Stimulated activated CD4-positive, alpha-beta T cell treated with anti-CD3 and anti-CD28 coated beads, Interleukin-1b, Interleukin-23, amount 100 ng/mL, for 1 hour (primary cell): ENCODE results near the gene DOLK.
"Not testable (repeated sequence)": the region's sequence is repeated elsewhere in the genome, so short reads cannot be mapped to it uniquely, and the experiment has no call there.

Experiments
- DNase-seq, 2 donors: peaks; one replicate each; pipeline ENCODE4 v3.0.0-alpha.2; 2020; ENCODE audit warnings: low read depth in 2 of 2

The DOLK gene

GRCh38 chr9:128947527-128948301 is at the start of gene DOLK, which contains the start of gene NUP188:
TSS of gene DOLK (minus strand) at chr9:128947603. CDS start at chr9:128947303, 300 bp downstream.
TSS of gene NUP188 (plus strand) at chr9:128947699. CDS start at chr9:128947720, 21 bp downstream.
- peak; percentile 96 to 100 for DNase-seq

- DNase-seq = no peak
Measured at GRCh38 chr9:128995791-128996190, 48.4 kb upstream of the DOLK start.

GRCh38 chr9:128992995-128993394 is 45.6 kb upstream of the DOLK start:
- DNase-seq = no peak

- no peak for DNase-seq
Measured at GRCh38 chr9:128987805-128988204, 40.4 kb upstream of the DOLK start.

- no peak for DNase-seq
Measured at GRCh38 chr9:128986671-128987070, 39.3 kb upstream of the DOLK start.

GRCh38 chr9:128983536-128983935 is 36.1 kb upstream of the DOLK start:
- no peak for DNase-seq

GRCh38 chr9:128979111-128979510 is 31.7 kb upstream of the DOLK start:
- no peak for DNase-seq

GRCh38 chr9:128972956-128973355 is 25.6 kb upstream of the DOLK start:
- DNase-seq = no peak

- DNase-seq = no peak
Measured at GRCh38 chr9:128969491-128969890, 22.1 kb upstream of the DOLK start.

GRCh38 chr9:128961403-128961802 is 14.0 kb upstream of the DOLK start:
- not testable (repeated sequence) for DNase-seq

- no peak for DNase-seq
Measured at GRCh38 chr9:128947277-128947526, 201 bp downstream of the DOLK start.

- DNase-seq = no peak
Measured at GRCh38 chr9:128946571-128947276, 679 bp downstream of the DOLK start.

- DNase-seq = no peak
Measured at GRCh38 chr9:128945798-128946501, 1.5 kb downstream of the DOLK start.

GRCh38 chr9:128944966-128945365 is 2.4 kb downstream of the DOLK start:
- DNase-seq = not testable (repeated sequence)

- no peak for DNase-seq
Measured at GRCh38 chr9:128943832-128944620, 3.4 kb downstream of the DOLK start.

GRCh38 chr9:128940946-128941755 is 6.3 kb downstream of the DOLK start:
- no peak for DNase-seq

- no peak for DNase-seq
Measured at GRCh38 chr9:128940271-128940921, 7.0 kb downstream of the DOLK start.

GRCh38 chr9:128937310-128938165 is 9.9 kb downstream of the DOLK start:
- DNase-seq = no peak

- no peak for DNase-seq
Measured at GRCh38 chr9:128936171-128936865, 11.1 kb downstream of the DOLK start.
